ENCODE measurements around the gene HNRNPL.
"Not testable (repeated sequence)": the region's sequence is repeated elsewhere in the genome, so short reads cannot be mapped to it uniquely, and the experiment has no call there.

The HNRNPL gene

DNA sequence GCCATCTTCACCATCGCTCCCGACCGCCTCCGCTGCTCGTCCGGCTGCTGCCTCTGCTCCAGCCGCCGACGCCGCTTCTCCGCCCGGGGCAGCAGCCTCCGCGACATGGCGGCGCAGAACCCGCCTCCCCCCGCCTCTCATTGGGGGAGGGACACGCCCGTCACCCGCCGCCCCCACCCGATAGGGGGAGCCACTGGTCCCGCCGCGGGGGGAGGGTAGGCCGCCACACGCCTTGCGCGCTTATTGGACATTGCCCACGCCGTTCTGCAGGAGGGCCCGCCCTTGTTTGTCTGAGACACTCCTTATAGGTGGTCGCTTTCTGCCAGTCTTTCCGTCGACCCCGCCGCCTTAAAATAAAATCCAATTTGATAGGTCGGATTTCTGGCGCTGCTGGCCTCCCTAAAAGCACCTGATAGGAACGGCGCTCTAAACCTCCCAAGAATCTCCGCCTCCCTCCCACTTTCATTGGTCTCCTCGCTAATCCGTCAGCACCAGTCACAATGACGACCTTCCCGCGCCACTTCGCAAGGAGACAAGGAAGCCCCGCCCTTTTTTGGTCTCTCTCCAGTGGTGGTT lies at the start of gene HNRNPL:
Gene HNRNPL, minus strand, starts transcription at position 127 of the 576 bp plus-strand sequence. Its CDS starts 20 bp downstream, at position 107.
- DNase-seq (ENCODE audit: low spot score): peak; percentile 90

GRCh38 chr19:38898788-38899446 lies 49.1 kb upstream of the HNRNPL start:
- DNase-seq (ENCODE audit: low spot score): no peak

DNA sequence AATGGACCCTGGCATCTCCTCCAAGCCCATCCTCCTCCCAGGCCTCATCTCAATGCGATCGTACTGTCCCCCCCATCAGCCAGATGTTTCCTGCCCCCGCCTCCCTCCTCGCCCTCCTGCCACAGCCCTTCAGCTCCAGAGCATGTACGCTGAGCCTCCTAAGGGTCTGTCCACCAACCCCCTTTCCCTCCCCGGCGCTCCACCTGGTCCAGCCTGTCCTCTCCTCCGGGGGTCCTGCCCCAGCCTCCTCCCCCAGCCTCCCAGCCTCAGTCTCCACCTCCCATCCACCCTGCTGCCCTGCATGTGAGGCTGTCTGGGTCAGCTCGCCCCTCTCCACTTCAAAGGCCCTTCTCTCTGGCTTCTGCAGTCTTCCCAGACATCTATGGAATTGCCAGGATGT lies 45.2 kb upstream of the HNRNPL start:
- DNase-seq (ENCODE audit: low spot score): no peak

DNA sequence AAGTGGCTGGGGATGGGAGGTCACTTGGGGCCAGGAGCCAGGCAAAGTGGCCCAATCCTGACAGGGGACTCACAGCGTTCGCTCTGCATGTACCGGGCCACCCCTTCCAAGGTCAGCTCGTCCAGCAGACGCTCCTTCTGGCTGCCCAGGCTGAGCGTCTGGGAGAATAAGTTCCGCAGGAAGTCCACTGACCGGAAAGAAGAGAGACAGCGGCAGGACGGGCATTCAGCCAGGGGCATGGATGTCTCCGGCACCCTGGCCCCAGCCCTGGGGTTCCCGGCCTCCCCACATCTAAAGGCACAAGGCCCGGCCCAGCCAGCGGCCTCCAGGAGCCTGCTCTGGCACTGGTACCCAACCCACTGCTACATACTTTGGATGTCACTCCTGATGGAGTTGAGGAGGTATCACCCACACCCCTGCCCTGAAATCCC lies 43.6 kb upstream of the HNRNPL start:
- no peak for DNase-seq (ENCODE audit: low spot score)

GRCh38 chr19:38892841-38893240 lies 43.1 kb upstream of the HNRNPL start:
- peak; percentile 60 for DNase-seq (ENCODE audit: low spot score)

GRCh38 chr19:38891771-38892170 lies 42.0 kb upstream of the HNRNPL start:
- no peak for DNase-seq (ENCODE audit: low spot score)

GRCh38 chr19:38890686-38891085 lies 40.9 kb upstream of the HNRNPL start:
- DNase-seq (ENCODE audit: low spot score): no peak

GRCh38 chr19:38889803-38890202 lies 40.0 kb upstream of the HNRNPL start:
- no peak for DNase-seq (ENCODE audit: low spot score)

DNA sequence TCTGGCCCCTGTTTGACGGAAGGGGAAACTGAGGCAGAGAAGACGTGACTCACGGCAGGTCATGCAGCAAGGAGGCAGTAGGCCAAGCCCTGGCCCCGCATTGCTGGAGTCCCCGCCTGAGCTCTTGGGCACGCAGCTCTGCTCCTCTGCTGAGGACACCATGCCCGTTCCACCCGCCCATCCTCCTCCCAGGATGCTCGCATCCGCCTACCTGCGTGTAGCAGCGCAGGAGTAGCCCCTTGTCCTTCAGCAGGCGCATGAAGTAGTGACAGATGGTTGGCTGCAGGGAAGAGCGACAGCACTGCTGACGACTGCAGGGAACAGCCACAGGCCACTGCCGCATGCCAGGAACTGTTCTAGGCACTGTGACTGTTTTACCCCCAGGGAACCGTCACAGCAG lies 39.1 kb upstream of the HNRNPL start:
- peak; percentile 13 for DNase-seq (ENCODE audit: low spot score)

GRCh38 chr19:38884691-38885090 lies 34.9 kb upstream of the HNRNPL start:
- not testable (repeated sequence) for DNase-seq (ENCODE audit: low spot score)

GRCh38 chr19:38883286-38883685 lies 33.5 kb upstream of the HNRNPL start:
- DNase-seq (ENCODE audit: low spot score): no peak

DNA sequence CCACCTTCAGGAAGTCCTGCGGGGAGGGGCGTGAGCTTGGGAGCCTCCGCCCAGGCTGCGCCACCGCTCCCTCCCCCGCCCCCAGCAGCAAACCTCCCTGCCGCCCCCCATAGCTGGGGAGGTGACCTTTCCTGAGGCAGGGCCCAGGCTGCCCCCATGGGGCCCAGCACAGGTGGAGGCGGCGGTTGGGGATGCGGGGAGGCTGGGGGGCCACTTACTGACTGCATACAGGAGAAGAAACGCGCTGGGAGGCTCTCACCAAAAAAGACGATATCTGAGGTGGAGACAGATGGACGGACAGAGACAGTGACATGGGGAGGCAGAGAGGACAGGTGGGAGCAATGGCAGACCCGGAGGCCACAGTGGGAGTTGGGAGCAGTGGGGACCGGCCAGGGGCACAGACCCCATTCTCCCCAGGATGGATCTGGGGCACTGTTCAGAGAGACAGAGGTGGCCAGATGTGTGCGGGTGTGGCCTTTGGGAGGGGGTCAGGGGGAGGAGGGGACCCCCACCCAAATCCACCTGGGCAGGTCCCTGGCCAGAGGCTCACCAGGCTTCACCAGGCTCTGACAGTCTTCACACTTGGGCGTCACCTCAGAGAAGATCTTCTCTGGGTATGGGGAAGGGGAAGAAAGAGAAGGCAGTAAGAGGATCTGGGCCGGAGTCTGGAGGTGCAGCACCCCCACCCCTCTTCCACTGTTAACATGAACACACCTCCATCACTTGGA lies 31.3 kb upstream of the HNRNPL start:
- DNase-seq (ENCODE audit: low spot score): no peak

- DNase-seq (ENCODE audit: low spot score): peak; percentile 19
Observed at GRCh38 chr19:38880076-38880881, 30.5 kb upstream of the HNRNPL start.

DNA sequence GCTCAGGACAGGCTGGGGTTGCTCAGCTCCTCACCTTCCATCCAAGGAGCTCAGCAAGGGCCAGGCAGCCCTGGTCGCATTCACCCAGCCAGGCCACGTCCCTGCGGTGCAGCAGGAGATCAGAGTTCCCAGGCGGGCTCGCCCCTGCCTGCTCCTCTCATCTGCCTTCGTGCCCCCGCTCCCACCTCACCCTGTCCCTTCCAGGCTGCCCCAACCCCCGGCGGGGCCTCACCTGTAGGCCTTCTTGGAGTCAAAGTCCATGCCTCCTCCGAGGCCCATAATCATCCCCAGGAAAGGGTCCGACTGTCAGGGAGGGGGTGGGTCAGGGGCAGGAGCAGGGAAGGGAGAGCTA lies 29.6 kb upstream of the HNRNPL start:
- DNase-seq (ENCODE audit: low spot score): no peak

GRCh38 chr19:38878575-38879399 lies 29.0 kb upstream of the HNRNPL start:
- peak; percentile 18 for DNase-seq (ENCODE audit: low spot score)

- DNase-seq (ENCODE audit: low spot score): peak; percentile 28
Observed at GRCh38 chr19:38877781-38878574, 28.2 kb upstream of the HNRNPL start, which contains the start of gene RINL. RINL (minus strand) TSS chr19:38878275; CDS start chr19:38876742, 1,533 bp downstream.

DNA sequence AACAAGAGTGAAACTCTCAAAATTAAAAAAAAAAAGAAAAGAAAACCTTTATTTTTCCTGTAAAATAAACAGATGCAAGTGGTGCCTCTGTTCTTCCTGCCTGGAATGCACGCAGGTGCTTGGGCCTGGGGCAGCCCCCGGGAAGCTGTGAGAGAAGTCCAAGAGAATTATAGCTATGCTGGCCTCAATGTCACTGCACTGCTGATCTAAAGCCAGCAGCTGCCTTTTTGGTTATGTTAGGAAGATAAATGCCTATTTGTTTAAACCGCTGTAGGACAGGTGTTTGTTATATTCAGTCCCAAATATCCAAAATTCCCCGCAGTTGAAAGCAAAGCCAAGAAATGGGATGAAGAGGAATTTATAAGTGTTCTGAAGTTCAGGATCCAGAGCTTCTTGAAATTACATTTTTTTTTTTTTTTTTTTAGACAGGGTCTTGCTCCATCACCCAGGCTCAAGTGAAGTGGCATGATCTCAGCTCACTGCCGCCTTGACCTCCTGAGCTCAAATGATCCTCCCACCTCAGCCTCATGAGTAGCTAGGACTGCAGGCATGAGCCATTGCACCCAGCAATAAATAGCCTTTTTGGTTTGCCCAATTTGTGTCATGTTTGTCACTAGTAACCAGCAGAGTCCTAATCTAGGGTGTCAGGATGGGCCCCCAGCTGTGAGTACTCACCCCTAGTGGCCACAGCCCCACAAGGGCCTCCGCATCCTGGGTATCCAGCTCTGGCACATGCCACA lies 26.0 kb upstream of the HNRNPL start:
- no peak for DNase-seq (ENCODE audit: low spot score)

- not testable (repeated sequence) for DNase-seq (ENCODE audit: low spot score)
Observed at GRCh38 chr19:38873400-38873799, 23.6 kb upstream of the HNRNPL start.

- DNase-seq (ENCODE audit: low spot score): no peak
Observed at GRCh38 chr19:38870612-38871011, 20.8 kb upstream of the HNRNPL start.

All from iPS-NIHi11 (cell line).